Prostate gland (tissue), 2 donors: ENCODE measurements around the gene KCNG1.

ENCODE experiments used
- POLR2A ChIP-seq: fragments of 450-650 bp; IDR thresholded peaks from one replicate; pipeline ENCODE4 v1.6.1; 2016; ENCODE audit warnings: antibody characterized with exemption, mild to moderate bottlenecking
- TF ChIP-seq, protein P1 (sequence below), 4 experiments: fragments of 200-600 bp in 2 of 4; fragments of 450-650 bp in 2 of 4; sonication (generic) in 2 of 4; IDR thresholded peaks; 1 replicate in 3 of 4; 2 replicates in 1 of 4; pipeline ENCODE4 v1.5.1; 2016 to 2019; ENCODE audit warnings: antibody characterized with exemption in 4 of 4, mild to moderate bottlenecking in 2 of 4, moderate library complexity in 2 of 4

DNA sequence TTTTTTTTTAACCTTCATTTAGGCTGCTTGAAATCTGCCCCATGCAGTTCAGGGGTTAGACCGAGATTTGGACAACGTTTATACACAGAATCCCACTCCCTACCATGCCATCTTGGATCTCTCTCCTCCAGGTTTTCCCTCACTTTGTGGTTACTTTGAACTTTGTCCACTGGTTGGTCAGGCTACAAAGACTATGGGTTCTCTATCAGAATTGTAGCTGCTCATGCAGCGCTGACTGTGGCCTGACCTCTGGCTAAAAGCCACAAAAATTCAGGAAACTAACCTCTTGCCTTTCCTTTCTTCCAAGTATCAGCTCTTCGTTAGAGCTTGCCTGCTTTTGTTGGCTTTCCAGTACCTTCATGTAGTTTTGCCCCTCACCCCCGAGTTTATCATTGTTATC, 44.9 kb upstream of the KCNG1 start:
- TF ChIP-seq POLR2A: no peak
- TF ChIP-seq, protein P1, sequence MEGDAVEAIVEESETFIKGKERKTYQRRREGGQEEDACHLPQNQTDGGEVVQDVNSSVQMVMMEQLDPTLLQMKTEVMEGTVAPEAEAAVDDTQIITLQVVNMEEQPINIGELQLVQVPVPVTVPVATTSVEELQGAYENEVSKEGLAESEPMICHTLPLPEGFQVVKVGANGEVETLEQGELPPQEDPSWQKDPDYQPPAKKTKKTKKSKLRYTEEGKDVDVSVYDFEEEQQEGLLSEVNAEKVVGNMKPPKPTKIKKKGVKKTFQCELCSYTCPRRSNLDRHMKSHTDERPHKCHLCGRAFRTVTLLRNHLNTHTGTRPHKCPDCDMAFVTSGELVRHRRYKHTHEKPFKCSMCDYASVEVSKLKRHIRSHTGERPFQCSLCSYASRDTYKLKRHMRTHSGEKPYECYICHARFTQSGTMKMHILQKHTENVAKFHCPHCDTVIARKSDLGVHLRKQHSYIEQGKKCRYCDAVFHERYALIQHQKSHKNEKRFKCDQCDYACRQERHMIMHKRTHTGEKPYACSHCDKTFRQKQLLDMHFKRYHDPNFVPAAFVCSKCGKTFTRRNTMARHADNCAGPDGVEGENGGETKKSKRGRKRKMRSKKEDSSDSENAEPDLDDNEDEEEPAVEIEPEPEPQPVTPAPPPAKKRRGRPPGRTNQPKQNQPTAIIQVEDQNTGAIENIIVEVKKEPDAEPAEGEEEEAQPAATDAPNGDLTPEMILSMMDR (IDR thresholded peaks at IDR 0.05): no peak
